Epithelial cell of esophagus (primary cell): ENCODE measurements around the gene CYBA.

Experiments
- DNase-seq: peaks from one replicate; pipeline ENCODE4 v3.0.0; 2010; ENCODE audit warnings: low read depth
- H3K4me3 ChIP-seq: 2 replicates; pipeline ENCODE4 v1.5.1; 2011; ENCODE audit warnings: mild to moderate bottlenecking, low read length, control low read depth
- CTCF ChIP-seq: IDR thresholded peaks from 2 replicates; pipeline ENCODE4 v1.5.1; 2011; ENCODE audit warnings: low read depth, mild to moderate bottlenecking, low read length, control low read depth, inconsistent platforms; ENCODE audit not compliant: insufficient read depth; ENCODE audit errors: missing control alignments

The CYBA gene

GRCh38 chr16:88633684-88634140, 17.1 kb downstream of the CYBA start:
- peak; percentile 57 for DNase-seq
- no peak overlapping the region for H3K4me3 ChIP-seq
- no peak for TF ChIP-seq CTCF

GRCh38 chr16:88632587-88632930, 18.3 kb downstream of the CYBA start:
- TF ChIP-seq CTCF, result no peak
- no peak overlapping the region for H3K4me3 ChIP-seq
- DNase-seq, result no peak

- TF ChIP-seq CTCF, result no peak
- H3K4me3 ChIP-seq, result no peak overlapping the region
- DNase-seq, result no peak
Measured at GRCh38 chr16:88631920-88632586, 18.8 kb downstream of the CYBA start.

- no peak overlapping the region for H3K4me3 ChIP-seq
- TF ChIP-seq CTCF, result no peak
- no peak for DNase-seq
Measured at GRCh38 chr16:88631384-88631783, 19.5 kb downstream of the CYBA start.

- no peak for DNase-seq
- no peak for TF ChIP-seq CTCF
- H3K4me3 ChIP-seq, result no peak overlapping the region
Measured at GRCh38 chr16:88630941-88631340, 19.9 kb downstream of the CYBA start.

GRCh38 chr16:88630433-88630832, 20.4 kb downstream of the CYBA start:
- H3K4me3 ChIP-seq, result no peak overlapping the region
- no peak for DNase-seq
- no peak for TF ChIP-seq CTCF

GRCh38 chr16:88629835-88630234, 21.0 kb downstream of the CYBA start:
- H3K4me3 ChIP-seq, result no peak overlapping the region
- no peak for TF ChIP-seq CTCF
- DNase-seq, result no peak
